Measurements from ENCODE around the gene HIF1AN.

The HIF1AN gene

DNA sequence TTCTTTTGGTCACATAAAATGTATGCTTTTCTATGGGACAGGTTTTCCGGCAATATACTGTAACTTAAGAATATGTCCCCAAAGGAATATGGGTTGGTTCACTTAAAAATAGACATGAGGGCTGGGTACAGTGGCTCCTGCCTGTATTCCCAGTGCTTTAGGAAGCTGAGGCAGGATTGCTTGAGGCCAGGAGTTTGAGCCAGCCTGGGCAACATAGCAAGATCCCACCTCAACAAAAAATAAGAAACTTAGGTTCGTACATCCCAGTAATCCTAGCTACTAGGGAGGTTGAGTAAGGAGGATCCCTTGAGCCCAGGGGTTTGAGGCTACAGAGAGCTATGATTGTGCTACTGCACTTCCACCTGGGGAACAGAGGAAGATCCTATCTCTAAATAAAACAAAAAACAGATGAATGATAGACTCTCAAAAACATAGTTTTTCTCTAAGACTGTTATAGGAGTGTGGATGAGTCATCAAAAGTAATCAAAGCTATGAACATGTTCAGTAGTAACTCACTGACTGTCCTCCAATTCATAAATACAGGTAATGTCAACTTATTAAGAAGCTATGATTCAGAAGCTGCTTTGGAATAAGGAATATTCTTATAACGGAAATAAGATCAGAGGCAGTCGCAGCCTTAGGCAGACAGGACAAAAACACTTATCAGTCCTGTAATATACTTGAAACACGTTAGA lies 13.5 kb upstream of the HIF1AN start:
- DNase-seq (ENCODE audit: low read depth in 2 of 2), result no peak

DNA sequence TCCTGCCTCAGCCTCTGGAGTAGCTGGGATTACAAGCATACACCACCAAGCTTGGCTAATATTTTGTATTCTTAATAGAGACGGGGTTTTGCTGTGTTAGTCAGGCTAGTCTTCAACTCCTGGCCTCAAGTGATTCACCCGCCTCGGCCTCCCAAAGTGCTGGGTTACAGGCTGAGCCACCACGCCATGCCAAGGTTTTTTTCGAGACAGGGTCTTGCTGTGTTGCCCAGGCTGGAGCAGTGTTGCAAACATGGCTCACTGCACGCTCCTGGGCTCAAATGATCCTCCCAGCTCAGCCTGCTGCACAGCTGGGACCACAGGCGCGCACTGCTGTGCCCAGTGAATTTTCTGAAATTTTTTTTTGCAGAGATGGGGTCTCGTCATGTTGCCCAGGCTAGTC lies 12.8 kb upstream of the HIF1AN start:
- DNase-seq (ENCODE audit: low read depth in 2 of 2), result no peak

DNA sequence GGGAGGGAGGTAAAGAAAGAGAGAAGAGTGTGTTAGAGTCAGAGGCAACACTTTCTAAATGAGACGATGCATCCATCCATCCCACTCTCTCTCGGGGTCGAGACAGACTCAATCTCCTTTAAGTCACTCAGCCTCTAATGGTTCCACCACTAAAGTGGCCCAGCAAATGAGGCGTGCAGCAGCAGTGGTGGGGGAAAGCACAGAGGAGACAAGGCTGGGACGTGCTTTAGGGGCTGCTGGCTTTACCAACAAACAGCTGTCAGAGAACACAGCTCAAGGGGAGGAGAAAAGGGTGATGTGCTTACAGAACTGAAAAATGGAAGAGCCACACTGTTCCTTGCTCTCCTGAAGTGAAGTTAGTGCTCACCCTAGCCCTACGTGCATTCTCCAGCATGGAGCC lies 11.5 kb upstream of the HIF1AN start:
- DNase-seq (ENCODE audit: low read depth in 2 of 2), result no peak

GRCh38 chr10:100524638-100525037 lies 11.1 kb upstream of the HIF1AN start:
- DNase-seq (ENCODE audit: low read depth in 2 of 2), result no peak

DNA sequence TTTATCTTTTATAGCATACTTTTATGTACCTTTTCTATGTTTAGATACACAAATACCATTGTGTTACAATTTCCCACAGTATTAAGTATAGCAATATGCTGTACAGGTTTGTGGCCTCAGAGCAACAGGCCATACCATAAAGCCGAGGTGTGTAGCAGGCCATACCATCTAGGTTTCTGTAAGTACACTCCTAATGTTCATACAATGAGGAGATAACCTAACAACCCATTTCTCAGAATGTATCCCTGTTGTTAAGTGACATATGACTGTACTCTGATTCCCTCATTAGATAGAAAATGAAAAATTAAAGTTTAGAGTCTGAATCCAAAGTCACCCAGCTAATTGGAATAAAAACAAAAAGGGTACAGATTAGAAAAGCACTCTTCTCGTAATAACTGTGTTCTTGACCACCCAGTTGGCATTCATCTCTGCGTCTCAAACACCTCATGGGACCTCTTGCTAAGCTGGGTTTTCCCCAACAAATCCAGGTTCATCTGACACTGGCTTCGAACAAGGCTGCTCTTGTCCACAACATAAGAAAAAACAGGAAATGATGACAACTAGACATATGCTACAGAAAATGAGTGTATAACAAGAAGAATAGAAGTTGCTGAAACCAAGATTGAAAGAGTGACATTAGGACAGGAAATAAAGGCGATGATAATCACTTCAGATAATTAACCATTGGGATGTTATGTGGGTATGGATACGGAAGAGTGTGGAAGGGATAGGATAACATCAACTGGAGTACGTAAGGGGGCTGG lies 7.4 kb upstream of the HIF1AN start:
- DNase-seq (ENCODE audit: low read depth in 2 of 2), result no peak

DNA sequence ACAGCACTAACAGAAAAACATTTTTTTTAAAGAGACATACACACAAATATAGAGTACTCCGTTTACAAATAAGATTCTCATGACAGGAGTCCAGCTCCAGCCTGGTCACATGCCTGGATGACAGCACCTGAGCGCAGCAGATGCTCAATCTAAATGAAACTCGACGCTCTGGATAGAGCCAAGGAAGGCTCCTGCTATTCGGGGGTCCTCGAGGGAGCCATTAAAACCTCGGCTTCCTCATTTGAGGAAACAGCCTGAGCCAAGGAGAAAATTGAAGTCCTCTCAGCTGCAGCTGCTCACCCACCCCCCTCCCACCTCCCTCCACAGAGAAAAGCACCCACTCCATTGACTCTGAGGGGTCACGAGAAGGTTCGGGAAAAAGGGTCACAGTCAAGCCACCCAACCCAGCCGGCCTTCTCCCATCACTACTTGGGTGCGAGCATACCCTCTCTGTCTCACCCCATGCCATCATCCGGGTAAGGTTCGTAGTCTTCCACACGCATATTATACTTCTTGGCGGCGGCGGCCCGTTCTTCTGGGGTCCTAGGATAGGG lies 6.7 kb upstream of the HIF1AN start:
- DNase-seq (ENCODE audit: low read depth in 2 of 2), result no peak

GRCh38 chr10:100529475-100530298 lies 6.1 kb upstream of the HIF1AN start, which contains the start of gene NDUFB8:
Gene NDUFB8 (minus strand): TSS chr10:100529871. CDS start chr10:100529851, 20 bp downstream.
- DNase-seq (ENCODE audit: low read depth in 2 of 2), result peak; percentile 71 to 81

DNA sequence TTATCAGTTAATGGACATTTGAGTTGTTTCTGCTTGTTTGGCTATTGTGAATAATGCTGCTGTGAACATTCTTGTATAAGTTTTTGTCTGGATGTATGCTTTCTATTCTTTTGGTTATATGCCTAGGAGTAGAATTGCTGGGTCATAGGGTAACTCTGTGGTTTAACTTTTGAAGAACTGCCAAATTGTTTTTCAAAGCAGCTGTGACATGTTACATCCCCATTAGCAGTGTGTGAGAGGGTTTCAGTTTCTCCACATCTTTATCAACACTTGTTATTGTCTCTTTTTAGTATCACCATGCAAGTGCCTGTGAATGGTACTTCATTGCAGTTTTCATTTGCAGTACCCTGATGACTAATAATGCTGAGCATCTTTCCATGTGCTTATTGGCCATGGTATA lies 4.0 kb upstream of the HIF1AN start:
- no peak for DNase-seq (ENCODE audit: low read depth in 2 of 2)

DNA sequence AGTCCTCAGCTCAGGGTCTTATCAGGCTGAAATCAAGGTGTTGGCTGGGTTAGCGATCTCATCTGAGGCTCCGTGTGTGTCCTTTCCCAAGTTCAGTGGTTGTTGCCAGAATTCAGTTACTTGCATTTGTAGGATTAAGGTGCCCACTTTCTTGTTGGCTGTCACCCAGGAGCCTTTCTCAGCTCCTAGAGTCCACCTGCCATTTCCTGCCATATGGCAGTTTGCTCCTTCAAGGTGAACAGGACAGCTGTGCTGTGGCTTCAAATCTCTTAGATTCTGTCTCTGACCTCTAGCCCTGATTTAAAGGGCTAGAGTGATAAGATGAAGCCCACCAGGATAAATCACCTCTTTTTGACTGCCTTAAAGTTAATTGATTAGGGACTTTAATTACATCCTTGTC lies 1.0 kb upstream of the HIF1AN start:
- DNase-seq (ENCODE audit: low read depth in 2 of 2), result no peak

GRCh38 chr10:100535338-100535714 lies 417 bp upstream of the HIF1AN start:
- no peak for DNase-seq (ENCODE audit: low read depth in 2 of 2)

GRCh38 chr10:100537475-100537874 lies 1.7 kb downstream of the HIF1AN start:
- DNase-seq (ENCODE audit: low read depth in 2 of 2), result no peak

- no peak for DNase-seq (ENCODE audit: low read depth in 2 of 2)
Measured at GRCh38 chr10:100544950-100545349, 9.2 kb downstream of the HIF1AN start.

DNA sequence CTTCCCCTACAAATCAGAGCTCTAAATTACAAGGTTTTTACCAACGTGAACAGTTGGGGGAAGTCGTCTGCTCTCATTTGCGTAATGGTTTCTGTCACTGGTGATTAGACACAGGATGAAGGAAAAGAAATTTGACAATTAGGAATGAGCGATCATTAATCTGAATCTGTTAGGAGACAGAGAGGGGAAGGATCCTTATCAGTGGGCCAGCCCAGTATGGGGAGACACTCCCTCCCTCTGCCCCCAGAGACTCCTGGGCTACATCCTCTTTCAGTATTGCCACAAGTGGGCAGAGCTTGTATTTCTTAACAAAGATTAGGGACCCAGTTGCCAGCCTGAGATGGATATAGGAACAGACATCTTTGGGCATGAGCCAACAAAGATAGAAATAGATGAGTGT lies 15.5 kb downstream of the HIF1AN start:
- DNase-seq (ENCODE audit: low read depth in 2 of 2), result no peak

- no peak for DNase-seq (ENCODE audit: low read depth in 2 of 2)
Measured at GRCh38 chr10:100551738-100552137, 16.0 kb downstream of the HIF1AN start.

DNA sequence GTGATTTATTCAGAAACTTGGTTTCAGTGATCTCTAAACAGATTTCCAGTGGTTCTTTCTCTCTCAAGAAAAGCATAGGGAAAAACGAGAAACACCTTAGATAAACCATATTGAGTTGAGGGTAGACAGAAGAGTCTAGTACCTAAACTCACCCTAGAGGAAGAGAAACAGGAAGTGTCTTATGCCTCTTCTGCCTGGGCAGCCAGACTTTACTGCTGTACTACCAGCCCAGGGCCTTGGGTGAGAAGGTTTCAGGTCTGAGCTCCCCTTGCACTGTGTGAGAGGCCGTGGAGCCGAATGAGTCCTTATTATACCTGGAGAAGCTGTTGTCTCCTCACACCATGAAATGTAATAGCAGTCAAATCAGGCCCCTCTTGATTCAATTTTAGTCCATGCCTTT lies 18.2 kb downstream of the HIF1AN start:
- DNase-seq (ENCODE audit: low read depth in 2 of 2), result no peak

- no peak for DNase-seq (ENCODE audit: low read depth in 2 of 2)
Measured at GRCh38 chr10:100554902-100555301, 19.2 kb downstream of the HIF1AN start.

DNA sequence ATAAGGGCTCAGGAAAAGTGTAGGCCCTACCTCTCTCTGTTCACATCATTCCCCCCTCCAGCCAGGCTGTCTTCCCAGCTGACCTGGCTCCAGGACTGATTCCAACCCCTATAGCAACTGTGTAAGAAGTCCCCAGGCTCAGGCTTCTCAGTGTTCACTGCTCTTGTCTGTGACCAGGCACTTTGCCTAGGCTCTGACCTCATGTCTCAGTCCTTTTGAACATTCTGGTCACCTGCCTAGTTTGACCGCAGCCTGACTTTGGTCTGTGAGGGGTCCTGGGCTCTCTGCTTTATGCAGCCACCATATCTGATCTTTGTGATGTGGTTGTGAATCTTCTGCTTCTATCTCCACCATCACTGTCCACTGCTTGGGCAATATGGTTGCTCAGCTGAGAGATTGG lies 24.5 kb downstream of the HIF1AN start:
- no peak for DNase-seq (ENCODE audit: low read depth in 2 of 2)

DNA sequence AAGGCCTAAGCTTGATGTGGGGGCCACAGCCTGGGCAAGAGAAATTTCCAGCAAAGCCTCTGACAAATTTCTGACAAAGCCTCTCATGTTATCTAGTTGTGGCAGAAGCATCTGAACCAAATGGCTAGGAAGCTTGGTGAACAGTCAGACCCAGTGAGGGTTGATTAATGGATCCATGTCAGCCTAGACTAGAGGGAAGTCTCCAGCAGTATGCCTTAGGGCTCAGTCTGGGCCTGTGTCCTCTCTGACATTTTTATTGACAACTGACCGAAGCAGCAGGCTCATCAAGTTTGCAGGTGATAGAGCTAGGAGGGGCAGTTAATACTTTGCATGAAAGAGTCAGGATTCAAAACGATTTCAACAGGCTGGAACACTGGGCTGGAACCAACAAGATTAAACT lies 25.3 kb downstream of the HIF1AN start:
- no peak for DNase-seq (ENCODE audit: low read depth in 2 of 2)

DNA sequence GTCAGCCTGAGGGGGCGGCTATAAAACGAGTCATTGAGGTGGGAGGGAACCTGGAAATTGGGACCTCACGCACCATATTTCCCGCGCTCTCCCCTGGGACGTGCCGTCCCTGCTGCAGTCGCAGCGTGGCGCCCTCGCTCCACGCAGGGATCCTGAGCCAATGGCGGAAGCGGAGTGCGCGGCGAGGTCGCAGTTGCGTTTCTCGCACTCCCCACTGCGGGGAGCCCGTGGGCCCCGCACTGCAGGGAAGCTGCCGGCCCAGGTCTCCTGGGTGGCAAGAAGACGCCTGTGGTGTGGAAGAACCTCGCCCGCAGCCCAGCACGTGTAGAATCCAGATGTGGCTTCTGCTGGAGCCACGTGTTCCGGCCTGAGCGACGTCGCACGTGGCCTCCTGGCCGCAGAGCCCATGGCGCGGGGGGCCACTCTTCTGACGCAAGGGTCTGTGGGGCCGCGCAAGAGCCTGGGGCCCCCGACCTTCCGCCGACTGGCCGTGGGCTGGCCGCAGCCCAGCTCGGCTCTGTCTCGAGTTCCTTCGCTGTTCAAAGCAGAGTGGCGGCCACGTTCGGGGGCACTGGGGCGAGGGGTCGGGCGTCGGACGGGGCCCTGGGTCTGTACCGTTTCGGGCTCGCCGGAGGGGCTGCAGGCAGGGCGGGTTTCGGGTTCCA lies 26.4 kb downstream of the HIF1AN start:
- peak; percentile 40 to 67 for DNase-seq (ENCODE audit: low read depth in 2 of 2)

GRCh38 chr10:100565206-100565985 lies 29.7 kb downstream of the HIF1AN start:
- no peak for DNase-seq (ENCODE audit: low read depth in 2 of 2)

- no peak for DNase-seq (ENCODE audit: low read depth in 2 of 2)
Measured at GRCh38 chr10:100566561-100566960, 30.8 kb downstream of the HIF1AN start.

All from stimulated activated CD8-positive, alpha-beta memory T cell treated with anti-CD3 and anti-CD28 coated beads, Interleukin-7, amount 100 ng/mL, for 4 hours (primary cell).